ENCODE data around the gene LRSAM1.

The LRSAM1 gene

DNA sequence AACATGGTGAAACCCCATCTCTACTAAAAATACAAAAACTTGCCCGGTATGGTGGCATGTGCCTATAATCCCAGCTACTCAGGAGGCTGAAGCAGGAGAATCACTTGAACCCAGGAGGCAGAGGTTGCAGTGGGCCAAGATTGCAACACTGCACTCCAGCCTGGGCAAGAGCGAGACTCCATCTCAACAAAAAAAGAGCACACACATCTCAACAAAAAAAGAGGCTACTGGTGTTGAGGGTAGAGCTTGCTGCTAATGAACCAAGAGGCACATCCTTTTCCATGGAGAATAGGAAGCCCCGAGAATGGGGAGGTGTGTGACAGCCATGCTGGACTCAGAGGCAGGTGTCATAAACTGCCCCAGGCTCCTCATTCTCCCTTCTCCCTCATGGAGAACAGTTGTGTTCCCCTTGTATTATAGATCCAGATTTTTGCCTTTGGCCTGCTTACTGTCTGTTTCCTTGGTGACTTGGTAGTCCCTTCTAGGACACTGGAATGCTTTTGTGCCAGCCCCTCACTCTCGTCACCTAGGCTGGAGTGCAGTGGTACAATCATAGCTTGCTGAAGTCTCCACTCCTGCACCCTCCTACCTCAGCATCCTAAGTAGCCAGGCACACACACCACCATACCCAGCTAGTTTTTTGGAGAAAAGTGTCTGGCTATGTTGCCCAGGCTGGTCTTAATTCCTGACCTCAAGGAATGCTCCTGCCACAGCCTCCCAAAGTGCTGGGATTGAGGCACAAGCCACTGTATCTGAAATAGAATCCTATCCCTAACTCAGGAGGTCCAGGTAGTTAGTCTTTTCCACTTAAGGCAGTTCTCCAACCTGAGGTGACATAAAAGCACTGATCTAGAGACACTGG, 5.2 kb upstream of the LRSAM1 start:
- no peak for DNase-seq (ENCODE audit: low read depth)
- H3K4me3 ChIP-seq (ENCODE audit: low read length), result no peak overlapping the region
- TF ChIP-seq, protein P1, sequence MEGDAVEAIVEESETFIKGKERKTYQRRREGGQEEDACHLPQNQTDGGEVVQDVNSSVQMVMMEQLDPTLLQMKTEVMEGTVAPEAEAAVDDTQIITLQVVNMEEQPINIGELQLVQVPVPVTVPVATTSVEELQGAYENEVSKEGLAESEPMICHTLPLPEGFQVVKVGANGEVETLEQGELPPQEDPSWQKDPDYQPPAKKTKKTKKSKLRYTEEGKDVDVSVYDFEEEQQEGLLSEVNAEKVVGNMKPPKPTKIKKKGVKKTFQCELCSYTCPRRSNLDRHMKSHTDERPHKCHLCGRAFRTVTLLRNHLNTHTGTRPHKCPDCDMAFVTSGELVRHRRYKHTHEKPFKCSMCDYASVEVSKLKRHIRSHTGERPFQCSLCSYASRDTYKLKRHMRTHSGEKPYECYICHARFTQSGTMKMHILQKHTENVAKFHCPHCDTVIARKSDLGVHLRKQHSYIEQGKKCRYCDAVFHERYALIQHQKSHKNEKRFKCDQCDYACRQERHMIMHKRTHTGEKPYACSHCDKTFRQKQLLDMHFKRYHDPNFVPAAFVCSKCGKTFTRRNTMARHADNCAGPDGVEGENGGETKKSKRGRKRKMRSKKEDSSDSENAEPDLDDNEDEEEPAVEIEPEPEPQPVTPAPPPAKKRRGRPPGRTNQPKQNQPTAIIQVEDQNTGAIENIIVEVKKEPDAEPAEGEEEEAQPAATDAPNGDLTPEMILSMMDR (conservative IDR thresholded peaks at IDR 0.05; ENCODE audit: low read depth, low read length), result no peak

DNA sequence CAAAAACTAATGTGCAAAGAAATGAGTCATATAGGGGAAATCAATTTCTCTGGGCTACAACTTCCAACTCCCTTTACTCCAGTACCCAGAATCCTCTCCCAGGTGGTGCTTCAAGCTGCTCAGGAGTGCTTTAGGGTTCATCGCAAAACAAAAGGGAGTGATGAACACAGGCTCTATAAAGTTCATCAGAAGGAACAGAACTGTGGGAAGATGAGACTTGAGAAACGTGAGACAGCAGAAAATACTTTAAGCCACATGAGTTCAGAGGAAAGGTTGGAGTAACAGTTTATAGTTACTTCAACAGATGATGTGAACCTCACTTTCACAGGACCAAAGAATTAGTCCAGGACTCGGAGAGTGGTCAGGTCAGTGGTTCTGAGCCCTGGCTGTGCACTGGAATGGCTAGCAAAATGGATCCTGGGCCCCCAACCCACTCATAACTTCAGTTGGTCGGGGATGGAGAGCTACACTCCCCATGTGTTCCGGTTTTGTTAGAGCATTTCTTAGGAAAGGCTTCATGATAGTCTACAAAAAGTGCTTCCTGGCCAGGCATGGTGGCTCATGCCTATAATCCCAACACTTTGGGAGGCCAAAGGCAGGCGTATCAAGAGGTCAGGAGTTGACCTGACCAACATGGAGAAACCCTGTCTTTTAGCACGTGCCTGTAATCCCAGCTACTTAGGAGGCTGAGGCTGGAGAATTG, 4.4 kb upstream of the LRSAM1 start:
- no peak for DNase-seq (ENCODE audit: low read depth)
- TF ChIP-seq, protein P1 (conservative IDR thresholded peaks at IDR 0.05; ENCODE audit: low read depth, low read length), result no peak
- no peak overlapping the region for H3K4me3 ChIP-seq (ENCODE audit: low read length)

DNA sequence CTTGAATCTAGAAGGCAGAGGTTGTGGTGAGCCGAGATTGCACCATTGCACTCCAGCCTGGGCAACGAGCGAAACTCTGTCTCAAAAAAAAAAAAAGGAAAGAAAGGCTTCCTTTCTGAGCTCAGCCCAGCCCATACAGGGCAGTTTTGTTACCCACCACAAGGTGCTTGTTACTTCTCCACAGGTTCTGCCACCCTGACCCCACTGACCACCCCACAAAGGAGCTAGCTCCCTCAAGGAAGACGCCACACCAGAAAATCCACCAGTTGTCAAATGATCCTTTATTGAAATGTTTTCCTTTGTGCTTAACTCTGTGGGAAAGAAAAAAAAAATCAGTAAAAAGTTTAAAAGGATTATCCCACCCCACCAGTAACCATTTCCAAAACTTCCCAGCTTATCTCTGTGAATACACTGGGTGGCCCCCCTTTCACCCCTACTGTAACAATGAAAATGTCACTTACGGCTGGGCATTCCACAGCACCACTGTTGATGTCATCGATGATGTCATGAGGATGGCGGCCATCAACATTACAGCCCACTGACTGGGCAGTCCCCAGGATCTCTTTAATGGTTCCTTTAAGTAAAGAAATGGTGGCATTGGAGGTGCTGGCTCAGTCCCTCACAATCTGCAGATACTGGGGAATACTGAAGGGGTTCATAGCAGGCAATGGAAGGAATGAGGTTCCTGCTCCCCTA, 3.7 kb upstream of the LRSAM1 start:
- TF ChIP-seq, protein P1 (conservative IDR thresholded peaks at IDR 0.05; ENCODE audit: low read depth, low read length), result no peak
- no peak for DNase-seq (ENCODE audit: low read depth)
- H3K4me3 ChIP-seq (ENCODE audit: low read length), result no peak overlapping the region

DNA sequence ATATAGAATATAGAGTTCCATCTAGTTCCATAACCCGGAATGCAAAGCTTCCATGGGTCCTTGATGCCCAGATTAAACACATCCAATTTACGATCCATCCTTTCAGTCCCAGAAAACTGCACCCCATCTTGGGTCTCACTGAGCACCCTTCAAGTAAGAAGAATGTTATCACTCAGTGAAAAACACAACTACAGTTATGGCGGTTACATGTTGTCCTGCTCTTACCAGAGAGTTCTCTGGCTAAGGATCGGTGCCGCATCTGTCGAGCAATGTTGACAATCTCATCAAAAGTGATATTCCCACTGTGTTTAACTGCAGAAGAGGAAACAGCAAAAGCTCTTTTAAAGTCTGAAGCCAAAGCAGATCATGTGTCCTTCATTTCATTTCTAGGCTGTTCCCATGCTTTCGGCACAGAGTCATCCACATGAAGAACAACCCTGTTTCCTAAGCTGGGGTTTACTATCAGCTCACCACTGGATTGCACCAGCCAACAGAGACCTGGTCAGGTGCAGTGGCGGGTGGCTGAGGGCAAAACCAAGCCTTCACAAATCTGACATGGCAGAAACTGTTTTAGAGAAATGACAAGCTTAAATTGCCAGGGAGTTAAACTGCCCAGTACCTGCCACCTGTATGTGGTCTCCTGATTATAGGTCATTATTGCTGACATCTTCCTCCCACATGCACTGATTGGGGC, 3.1 kb upstream of the LRSAM1 start:
- peak overlapping the region; percentile 98 for H3K4me3 ChIP-seq (ENCODE audit: low read length)
- no peak for DNase-seq (ENCODE audit: low read depth)
- TF ChIP-seq, protein P1 (conservative IDR thresholded peaks at IDR 0.05; ENCODE audit: low read depth, low read length), result no peak

DNA sequence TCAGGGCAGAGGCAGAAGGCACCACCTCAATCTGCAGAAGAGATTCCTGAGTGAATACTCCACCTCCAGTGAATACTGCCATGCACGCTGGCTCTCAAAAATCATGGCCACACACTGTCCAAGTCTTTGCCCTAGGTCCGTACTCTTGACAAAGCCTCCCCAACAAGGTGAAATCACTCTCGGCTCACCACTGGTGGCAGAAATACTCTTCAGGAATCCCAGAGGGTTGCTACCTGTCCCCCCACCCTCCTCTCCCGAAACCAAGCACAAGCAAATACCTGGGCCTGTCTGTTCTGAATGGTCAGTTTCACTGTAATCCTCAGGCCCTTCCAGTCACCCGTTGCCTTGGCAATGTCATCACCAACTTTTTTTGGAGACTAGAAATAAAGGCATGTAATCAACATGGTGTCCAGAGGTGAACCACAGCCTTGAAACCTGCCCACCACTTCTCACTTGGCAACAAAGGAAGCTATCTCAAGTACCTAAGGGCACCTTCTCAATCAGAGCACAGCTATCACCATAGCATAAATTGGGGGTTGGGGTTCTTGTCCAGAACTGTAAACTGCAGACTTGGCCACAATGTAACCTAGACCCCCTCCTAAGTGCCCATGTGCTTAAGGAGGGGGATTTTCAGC, 1.9 kb upstream of the LRSAM1 start:
- TF ChIP-seq, protein P1 (conservative IDR thresholded peaks at IDR 0.05; ENCODE audit: low read depth, low read length), result no peak
- H3K4me3 ChIP-seq (ENCODE audit: low read length), result peak overlapping the region; percentile 98
- no peak for DNase-seq (ENCODE audit: low read depth)

DNA sequence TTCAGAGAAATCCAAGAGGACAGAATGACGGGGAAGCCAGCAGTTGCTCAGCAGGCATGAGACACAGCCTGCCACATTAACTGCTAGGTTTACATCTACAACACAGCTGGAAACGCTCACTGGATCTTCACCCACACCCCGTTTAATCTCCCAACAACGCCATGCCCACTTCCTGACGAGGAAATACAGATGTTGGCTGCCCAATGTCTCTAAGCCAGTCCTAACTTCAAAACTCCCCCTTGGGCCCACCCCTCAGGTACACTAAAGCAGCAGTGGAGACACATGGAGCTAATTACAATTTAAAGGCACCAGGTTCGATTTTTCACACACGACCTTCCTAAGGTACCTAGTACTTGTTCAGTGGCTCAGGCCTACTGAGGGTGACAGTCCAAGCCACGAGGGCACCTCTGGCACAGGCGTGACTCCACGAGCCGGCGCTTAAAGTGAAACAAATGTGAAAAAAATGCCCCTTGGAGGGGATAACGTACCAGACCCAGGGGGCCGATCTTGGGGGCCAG, 1.0 kb upstream of the LRSAM1 start:
- peak overlapping the region; percentile 98 for H3K4me3 ChIP-seq (ENCODE audit: low read length)
- no peak for DNase-seq (ENCODE audit: low read depth)
- TF ChIP-seq, protein P1 (conservative IDR thresholded peaks at IDR 0.05; ENCODE audit: low read depth, low read length), result no peak

Data from retinal pigment epithelial cell (primary cell).